HepG2 (cell line): ENCODE results near the gene CCL27. TPM values are rescaled to one million over a fixed set of nuclear protein-coding genes. Genes with fewer than 3 reads are reported as not detected.
A peak's percentile ranks its signal among the peaks of the same experiment; 100 is the strongest.

Experiments
- ARNTL ChIP-seq: sonication (generic); formaldehyde crosslinking; IDR thresholded peaks from 2 replicates; pipeline ENCODE4 v1.4.0; 2020; ENCODE audit warnings: mild to moderate bottlenecking, missing genetic modification reagents
- KLF12 ChIP-seq: sonication (generic); formaldehyde crosslinking; IDR thresholded peaks from 2 replicates; pipeline ENCODE4 v1.4.0; 2020; ENCODE audit warnings: missing genetic modification reagents, borderline replicate concordance
- PPARG ChIP-seq: conservative IDR thresholded peaks from 2 replicates; pipeline ENCODE4 v1.6.1; 2016; ENCODE audit warnings: missing biosample characterization, missing genetic modification reagents
- RBM39 ChIP-seq: fragments of 200-400 bp; formaldehyde crosslinking; IDR thresholded peaks from one replicate; pipeline ENCODE4 v1.6.1; 2018; ENCODE audit warnings: antibody characterized with exemption, mild to moderate bottlenecking, low read depth, low read length; ENCODE audit not compliant: poor library complexity, severe bottlenecking
- SRSF4 ChIP-seq: fragments of 200-400 bp; formaldehyde crosslinking; IDR thresholded peaks from one replicate; pipeline ENCODE4 v1.6.1; 2018; ENCODE audit warnings: mild to moderate bottlenecking, low read depth, low read length, moderate library complexity; ENCODE audit not compliant: poor library complexity, severe bottlenecking
- ZBTB38 ChIP-seq: sonication (generic); formaldehyde crosslinking; IDR thresholded peaks from 2 replicates; pipeline ENCODE4 v1.5.1; 2020; ENCODE audit warnings: mild to moderate bottlenecking, missing genetic modification reagents
- ZMYM4 ChIP-seq: sonication (generic); formaldehyde crosslinking; IDR thresholded peaks from 2 replicates; pipeline ENCODE4 v1.8.1; 2023; ENCODE audit warnings: mild to moderate bottlenecking, missing genetic modification reagents
- ZNF44 ChIP-seq: sonication (generic); formaldehyde crosslinking; IDR thresholded peaks from 2 replicates; pipeline ENCODE4 v1.5.1; 2020; ENCODE audit warnings: mild to moderate bottlenecking, missing genetic modification reagents
- ZNF775 ChIP-seq: sonication (generic); formaldehyde crosslinking; IDR thresholded peaks from 2 replicates; pipeline ENCODE4 v1.4.0; 2020; ENCODE audit warnings: missing genetic modification reagents, mild to moderate bottlenecking, moderate library complexity, borderline replicate concordance
- ZZZ3 ChIP-seq: sonication (generic); formaldehyde crosslinking; IDR thresholded peaks from 2 replicates; pipeline ENCODE4 v1.4.0; 2020; ENCODE audit warnings: missing genetic modification reagents, mild to moderate bottlenecking, borderline replicate concordance
- polyA plus RNA-seq, 8 experiments: library from polyadenylated mRNA; depleted of rRNA in 3 of 8; stranded (reverse) in 7 of 8; unstranded in 1 of 8; fragments of >200 nt; fragmentation: Illumina TruSeq in 4 of 8; extraction: Trizol in 4 of 8; gene quantifications; 2 replicates each; pipeline versions ENCODE4 v1.2.1 to v1.2.3, GENCODE V29; 2011 to 2016; ENCODE audit warnings: low read depth in 4 of 8, missing spikeins in 1 of 8, mixed read lengths in 1 of 8; ENCODE audit not compliant: insufficient read depth in 1 of 8
- total RNA-seq, 5 experiments: library from RNA; depleted of rRNA; stranded (reverse); fragments of >200 nt; fragmentation: Illumina TruSeq; extraction: Trizol; gene quantifications; 2 replicates each; pipeline ENCODE4 v1.2.3, GENCODE V29; 2016; ENCODE audit warnings: low read depth in 1 of 5
- TF ChIP-seq, protein P1 (sequence below): sonication (generic); formaldehyde crosslinking; IDR thresholded peaks from 2 replicates; pipeline ENCODE4 v1.4.0; 2020; ENCODE audit warnings: missing genetic modification reagents
- TF ChIP-seq, protein P2 (sequence below): IDR thresholded peaks from 2 replicates; pipeline ENCODE4 v1.6.1; 2016
- TF ChIP-seq, protein P3 (sequence below): sonication (generic); formaldehyde crosslinking; IDR thresholded peaks from 2 replicates; pipeline ENCODE4 v1.4.0; 2020; ENCODE audit warnings: missing genetic modification reagents; ENCODE audit errors: not compliant biosample characterization
- TF ChIP-seq, protein P4 (sequence below): sonication (generic); formaldehyde crosslinking; IDR thresholded peaks from 2 replicates; pipeline ENCODE4 v1.4.0; 2020; ENCODE audit warnings: missing genetic modification reagents
- TF ChIP-seq, protein P5 (sequence below): sonication (generic); formaldehyde crosslinking; IDR thresholded peaks from 2 replicates; pipeline ENCODE4 v1.5.0; 2020; ENCODE audit warnings: missing genetic modification reagents
- TF ChIP-seq, protein P6 (sequence below): sonication (generic); formaldehyde crosslinking; IDR thresholded peaks from 2 replicates; pipeline ENCODE4 v1.4.0; 2020; ENCODE audit warnings: missing genetic modification reagents

The CCL27 gene
- total and polyA plus RNA-seq, 2 of the 13 experiments (the other 11 are each of a cell fraction or from before 2014, with no cell fraction given): not detected

DNA sequence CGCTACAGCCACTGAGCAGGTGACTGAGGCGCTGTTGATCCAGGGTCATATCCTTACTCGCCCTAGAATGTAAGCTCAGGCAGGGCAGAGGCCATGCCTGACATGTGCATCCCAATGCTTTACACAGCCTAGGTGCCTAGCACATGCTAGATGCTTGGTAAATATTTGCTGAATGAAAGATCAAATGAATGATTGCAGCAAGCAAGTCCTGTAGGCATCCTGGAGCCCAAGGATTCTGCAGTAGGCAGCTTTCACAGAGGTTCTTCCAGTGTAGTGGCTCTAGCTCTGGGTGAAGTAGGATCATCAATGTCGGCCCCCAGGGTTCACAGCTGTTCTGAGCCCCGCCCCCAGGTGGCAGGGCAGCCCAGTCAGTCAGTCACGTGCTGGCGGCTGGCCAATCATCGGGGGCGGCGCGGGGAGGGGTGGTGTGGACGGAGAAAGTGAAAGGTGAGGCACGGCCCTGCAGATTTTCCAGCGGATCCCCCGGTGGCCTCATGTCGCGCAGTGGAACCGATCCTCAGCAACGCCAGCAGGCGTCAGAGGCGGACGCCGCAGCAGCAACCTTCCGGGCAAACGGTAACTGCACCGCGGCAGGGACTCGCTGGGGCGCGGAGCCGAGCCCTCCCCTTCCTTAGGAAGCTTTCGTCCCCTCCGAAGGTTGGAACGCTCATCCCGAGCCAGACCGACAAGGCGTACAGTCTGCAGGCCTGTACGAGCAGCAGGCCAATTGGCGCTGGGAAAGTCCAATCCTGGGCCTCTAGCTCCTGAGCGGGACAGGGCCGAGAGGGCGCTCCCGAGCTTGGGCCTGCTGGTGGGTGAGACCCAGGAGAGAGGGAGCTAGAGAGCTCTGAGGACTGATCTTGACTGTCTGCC, 16.0 kb downstream of the CCL27 start, which contains the start of gene GALT (continued):
- TF ChIP-seq, protein P1, sequence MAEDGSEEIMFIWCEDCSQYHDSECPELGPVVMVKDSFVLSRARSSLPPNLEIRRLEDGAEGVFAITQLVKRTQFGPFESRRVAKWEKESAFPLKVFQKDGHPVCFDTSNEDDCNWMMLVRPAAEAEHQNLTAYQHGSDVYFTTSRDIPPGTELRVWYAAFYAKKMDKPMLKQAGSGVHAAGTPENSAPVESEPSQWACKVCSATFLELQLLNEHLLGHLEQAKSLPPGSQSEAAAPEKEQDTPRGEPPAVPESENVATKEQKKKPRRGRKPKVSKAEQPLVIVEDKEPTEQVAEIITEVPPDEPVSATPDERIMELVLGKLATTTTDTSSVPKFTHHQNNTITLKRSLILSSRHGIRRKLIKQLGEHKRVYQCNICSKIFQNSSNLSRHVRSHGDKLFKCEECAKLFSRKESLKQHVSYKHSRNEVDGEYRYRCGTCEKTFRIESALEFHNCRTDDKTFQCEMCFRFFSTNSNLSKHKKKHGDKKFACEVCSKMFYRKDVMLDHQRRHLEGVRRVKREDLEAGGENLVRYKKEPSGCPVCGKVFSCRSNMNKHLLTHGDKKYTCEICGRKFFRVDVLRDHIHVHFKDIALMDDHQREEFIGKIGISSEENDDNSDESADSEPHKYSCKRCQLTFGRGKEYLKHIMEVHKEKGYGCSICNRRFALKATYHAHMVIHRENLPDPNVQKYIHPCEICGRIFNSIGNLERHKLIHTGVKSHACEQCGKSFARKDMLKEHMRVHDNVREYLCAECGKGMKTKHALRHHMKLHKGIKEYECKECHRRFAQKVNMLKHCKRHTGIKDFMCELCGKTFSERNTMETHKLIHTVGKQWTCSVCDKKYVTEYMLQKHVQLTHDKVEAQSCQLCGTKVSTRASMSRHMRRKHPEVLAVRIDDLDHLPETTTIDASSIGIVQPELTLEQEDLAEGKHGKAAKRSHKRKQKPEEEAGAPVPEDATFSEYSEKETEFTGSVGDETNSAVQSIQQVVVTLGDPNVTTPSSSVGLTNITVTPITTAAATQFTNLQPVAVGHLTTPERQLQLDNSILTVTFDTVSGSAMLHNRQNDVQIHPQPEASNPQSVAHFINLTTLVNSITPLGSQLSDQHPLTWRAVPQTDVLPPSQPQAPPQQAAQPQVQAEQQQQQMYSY (CRISPR knock-in tag): peak; percentile 68; the same call in 1 of the 2 replicates
- TF ChIP-seq, protein P2, sequence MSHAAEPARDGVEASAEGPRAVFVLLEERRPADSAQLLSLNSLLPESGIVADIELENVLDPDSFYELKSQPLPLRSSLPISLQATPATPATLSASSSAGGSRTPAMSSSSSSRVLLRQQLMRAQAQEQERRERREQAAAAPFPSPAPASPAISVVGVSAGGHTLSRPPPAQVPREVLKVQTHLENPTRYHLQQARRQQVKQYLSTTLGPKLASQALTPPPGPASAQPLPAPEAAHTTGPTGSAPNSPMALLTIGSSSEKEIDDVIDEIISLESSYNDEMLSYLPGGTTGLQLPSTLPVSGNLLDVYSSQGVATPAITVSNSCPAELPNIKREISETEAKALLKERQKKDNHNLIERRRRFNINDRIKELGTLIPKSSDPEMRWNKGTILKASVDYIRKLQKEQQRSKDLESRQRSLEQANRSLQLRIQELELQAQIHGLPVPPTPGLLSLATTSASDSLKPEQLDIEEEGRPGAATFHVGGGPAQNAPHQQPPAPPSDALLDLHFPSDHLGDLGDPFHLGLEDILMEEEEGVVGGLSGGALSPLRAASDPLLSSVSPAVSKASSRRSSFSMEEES (CRISPR knock-in tag): peak; percentile 80
- peak; percentile 70 for TF ChIP-seq PPARG
- TF ChIP-seq, protein P3, sequence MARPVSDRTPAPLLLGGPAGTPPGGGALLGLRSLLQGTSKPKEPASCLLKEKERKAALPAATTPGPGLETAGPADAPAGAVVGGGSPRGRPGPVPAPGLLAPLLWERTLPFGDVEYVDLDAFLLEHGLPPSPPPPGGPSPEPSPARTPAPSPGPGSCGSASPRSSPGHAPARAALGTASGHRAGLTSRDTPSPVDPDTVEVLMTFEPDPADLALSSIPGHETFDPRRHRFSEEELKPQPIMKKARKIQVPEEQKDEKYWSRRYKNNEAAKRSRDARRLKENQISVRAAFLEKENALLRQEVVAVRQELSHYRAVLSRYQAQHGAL (CRISPR knock-in tag): peak; percentile 32
- peak; percentile 34 for TF ChIP-seq ZMYM4 (CRISPR knock-in tag)
- TF ChIP-seq, protein P4, sequence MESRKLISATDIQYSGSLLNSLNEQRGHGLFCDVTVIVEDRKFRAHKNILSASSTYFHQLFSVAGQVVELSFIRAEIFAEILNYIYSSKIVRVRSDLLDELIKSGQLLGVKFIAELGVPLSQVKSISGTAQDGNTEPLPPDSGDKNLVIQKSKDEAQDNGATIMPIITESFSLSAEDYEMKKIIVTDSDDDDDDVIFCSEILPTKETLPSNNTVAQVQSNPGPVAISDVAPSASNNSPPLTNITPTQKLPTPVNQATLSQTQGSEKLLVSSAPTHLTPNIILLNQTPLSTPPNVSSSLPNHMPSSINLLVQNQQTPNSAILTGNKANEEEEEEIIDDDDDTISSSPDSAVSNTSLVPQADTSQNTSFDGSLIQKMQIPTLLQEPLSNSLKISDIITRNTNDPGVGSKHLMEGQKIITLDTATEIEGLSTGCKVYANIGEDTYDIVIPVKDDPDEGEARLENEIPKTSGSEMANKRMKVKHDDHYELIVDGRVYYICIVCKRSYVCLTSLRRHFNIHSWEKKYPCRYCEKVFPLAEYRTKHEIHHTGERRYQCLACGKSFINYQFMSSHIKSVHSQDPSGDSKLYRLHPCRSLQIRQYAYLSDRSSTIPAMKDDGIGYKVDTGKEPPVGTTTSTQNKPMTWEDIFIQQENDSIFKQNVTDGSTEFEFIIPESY (CRISPR knock-in tag): no peak
- TF ChIP-seq KLF12 (CRISPR knock-in tag): peak; percentile 51; the same call in 1 of the 2 replicates
- TF ChIP-seq, protein P5, sequence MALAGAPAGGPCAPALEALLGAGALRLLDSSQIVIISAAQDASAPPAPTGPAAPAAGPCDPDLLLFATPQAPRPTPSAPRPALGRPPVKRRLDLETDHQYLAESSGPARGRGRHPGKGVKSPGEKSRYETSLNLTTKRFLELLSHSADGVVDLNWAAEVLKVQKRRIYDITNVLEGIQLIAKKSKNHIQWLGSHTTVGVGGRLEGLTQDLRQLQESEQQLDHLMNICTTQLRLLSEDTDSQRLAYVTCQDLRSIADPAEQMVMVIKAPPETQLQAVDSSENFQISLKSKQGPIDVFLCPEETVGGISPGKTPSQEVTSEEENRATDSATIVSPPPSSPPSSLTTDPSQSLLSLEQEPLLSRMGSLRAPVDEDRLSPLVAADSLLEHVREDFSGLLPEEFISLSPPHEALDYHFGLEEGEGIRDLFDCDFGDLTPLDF (CRISPR knock-in tag): no peak
- no peak for TF ChIP-seq RBM39
- TF ChIP-seq SRSF4: no peak
- TF ChIP-seq ARNTL (CRISPR knock-in tag): no peak
- no peak for TF ChIP-seq ZNF44
- TF ChIP-seq ZBTB38: no peak
- TF ChIP-seq ZZZ3 (CRISPR knock-in tag): no peak
- TF ChIP-seq, protein P6, sequence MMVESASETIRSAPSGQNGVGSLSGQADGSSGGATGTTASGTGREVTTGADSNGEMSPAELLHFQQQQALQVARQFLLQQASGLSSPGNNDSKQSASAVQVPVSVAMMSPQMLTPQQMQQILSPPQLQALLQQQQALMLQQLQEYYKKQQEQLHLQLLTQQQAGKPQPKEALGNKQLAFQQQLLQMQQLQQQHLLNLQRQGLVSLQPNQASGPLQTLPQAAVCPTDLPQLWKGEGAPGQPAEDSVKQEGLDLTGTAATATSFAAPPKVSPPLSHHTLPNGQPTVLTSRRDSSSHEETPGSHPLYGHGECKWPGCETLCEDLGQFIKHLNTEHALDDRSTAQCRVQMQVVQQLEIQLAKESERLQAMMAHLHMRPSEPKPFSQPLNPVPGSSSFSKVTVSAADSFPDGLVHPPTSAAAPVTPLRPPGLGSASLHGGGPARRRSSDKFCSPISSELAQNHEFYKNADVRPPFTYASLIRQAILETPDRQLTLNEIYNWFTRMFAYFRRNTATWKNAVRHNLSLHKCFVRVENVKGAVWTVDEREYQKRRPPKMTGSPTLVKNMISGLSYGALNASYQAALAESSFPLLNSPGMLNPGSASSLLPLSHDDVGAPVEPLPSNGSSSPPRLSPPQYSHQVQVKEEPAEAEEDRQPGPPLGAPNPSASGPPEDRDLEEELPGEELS (CRISPR knock-in tag): no peak
- TF ChIP-seq ZNF775 (CRISPR knock-in tag): no peak
